ENCODE measurements around the gene AAMP.

The AAMP gene

DNA sequence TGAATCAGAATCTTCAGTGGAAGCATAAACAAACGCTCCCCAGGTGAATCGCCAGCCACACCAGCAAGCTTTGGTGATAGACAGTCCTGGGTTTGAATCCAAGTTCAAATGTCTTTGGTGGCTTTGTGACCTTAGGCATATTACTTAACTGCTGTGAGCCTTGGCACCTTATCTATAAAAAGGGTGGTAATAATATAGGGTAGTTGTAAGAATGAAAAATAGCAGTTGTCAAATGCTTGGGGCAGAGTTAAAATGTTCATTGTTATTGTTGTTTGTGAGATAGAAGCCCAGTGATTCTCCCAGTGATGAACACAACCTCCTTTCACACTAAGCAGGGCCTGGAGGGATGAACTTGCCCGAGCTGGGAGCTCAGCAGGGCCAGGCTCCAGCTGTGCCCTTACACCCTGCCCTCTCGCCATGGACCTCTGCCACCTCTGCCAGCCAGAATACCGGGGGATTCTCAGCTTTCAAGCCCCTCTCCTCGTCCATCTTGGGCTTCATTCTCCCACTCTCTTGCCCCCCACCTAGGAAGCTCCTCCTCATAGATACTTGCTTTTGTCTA is 28.5 kb upstream of the AAMP start:
- Histone ChIP-seq H3K4me1 (ENCODE audit: control insufficient read depth, insufficient read depth, low read depth, low read length) (peaks cover 4% of the 10 kb centered on the region), H3K27me3 (ENCODE audit: control insufficient read depth in 1 of 2, insufficient read depth in 1 of 2, low read length in 2 of 2) (no peaks in the 10 kb centered on the region), H3K9me3 (ENCODE audit: control insufficient read depth, low read length) (no peaks in the 10 kb centered on the region), H3K79me1 (replicated peaks; ENCODE audit: low read length, poor library complexity, severe bottlenecking) (no peaks in the 10 kb centered on the region), H3K14ac (ENCODE audit: low read length in 2 of 2) (no peak overlapping the region), H3K27ac (ENCODE audit: low read length, poor library complexity, severe bottlenecking) (no peak overlapping the region), H3K4me2 (ENCODE audit: low read length, poor library complexity, severe bottlenecking) (no peak overlapping the region), H4K8ac (ENCODE audit: low read length) (no peak overlapping the region), H3K36me3 (ENCODE audit: control insufficient read depth in 1 of 2, insufficient read depth in 2 of 2, low read depth in 1 of 2, low read length in 2 of 2) (no peaks in the 10 kb centered on the region), H2AFZ (ENCODE audit: low read depth, low read length) (no peak overlapping the region), H2BK5ac (ENCODE audit: low read depth, low read length, poor library complexity, severe bottlenecking) (no peak overlapping the region), H2BK120ac (ENCODE audit: low read depth, low read length) (peak overlapping the region; percentile 24), H3K4me3 (ENCODE audit: insufficient read depth in 1 of 2, low read depth in 1 of 2, low read length in 2 of 2) (no peak overlapping the region), H3K4ac (ENCODE audit: low read depth in 1 of 2, low read length in 2 of 2) (no peak overlapping the region), H3K18ac (ENCODE audit: low read depth in 1 of 2, low read length in 2 of 2) (peak overlapping the region; percentile 52 to 84), H3K23ac (ENCODE audit: low read length in 2 of 2) (no peak overlapping the region), H4K91ac (ENCODE audit: low read length) (no peak overlapping the region), H2BK15ac (ENCODE audit: low read depth, poor library complexity, severe bottlenecking) (no peak overlapping the region), H2AK5ac (ENCODE audit: low read length, severe bottlenecking) (no peak overlapping the region), H2BK12ac (ENCODE audit: low read length in 2 of 2) (peak overlapping the region; percentile 16 to 57), H3K9ac (ENCODE audit: low read length) (no peak overlapping the region)
- DNase-seq, result no peak
- 80% methylated on average over 6 of the region's 6 CpGs for WGBS

DNA sequence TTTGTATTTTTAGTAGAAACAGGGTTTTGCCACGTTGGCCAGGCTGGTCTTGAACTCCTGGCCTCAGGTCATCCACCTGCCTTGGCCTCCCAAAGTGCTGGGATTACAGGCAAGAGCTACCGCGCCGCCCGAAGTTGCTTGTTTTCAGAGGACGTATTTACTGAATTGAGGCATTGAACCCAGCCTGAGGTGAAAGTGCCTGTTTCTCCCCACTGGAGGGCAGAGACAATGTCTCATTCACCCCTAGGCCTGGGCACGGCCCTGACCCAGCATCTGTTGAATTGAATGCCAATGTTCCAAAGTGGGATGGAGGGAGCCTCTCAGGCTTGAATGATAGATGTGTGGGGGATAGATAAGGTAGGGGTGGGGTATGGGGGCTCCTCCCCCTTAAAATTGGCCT is 26.9 kb upstream of the AAMP start:
- Histone ChIP-seq H3K14ac (ENCODE audit: low read length in 2 of 2) (no peak overlapping the region), H3K9ac (ENCODE audit: low read length) (no peak overlapping the region), H2AFZ (ENCODE audit: low read depth, low read length) (no peak overlapping the region), H3K27me3 (ENCODE audit: control insufficient read depth in 1 of 2, insufficient read depth in 1 of 2, low read length in 2 of 2) (no peaks in the 10 kb centered on the region), H3K18ac (ENCODE audit: low read depth in 1 of 2, low read length in 2 of 2) (peak overlapping the region in 1 of 2 experiments; percentile 72), H2BK12ac (ENCODE audit: low read length in 2 of 2) (peak overlapping the region in 1 of 2 experiments; percentile 21), H3K9me3 (ENCODE audit: control insufficient read depth, low read length) (no peaks in the 10 kb centered on the region), H2BK120ac (ENCODE audit: low read depth, low read length) (no peak overlapping the region), H3K4me1 (ENCODE audit: control insufficient read depth, insufficient read depth, low read depth, low read length) (peaks cover 6% of the 10 kb centered on the region), H3K4ac (ENCODE audit: low read depth in 1 of 2, low read length in 2 of 2) (peak overlapping the region in 1 of 2 experiments; percentile 38), H3K4me2 (ENCODE audit: low read length, poor library complexity, severe bottlenecking) (no peak overlapping the region), H3K27ac (ENCODE audit: low read length, poor library complexity, severe bottlenecking) (no peak overlapping the region), H2AK5ac (ENCODE audit: low read length, severe bottlenecking) (no peak overlapping the region), H3K79me1 (replicated peaks; ENCODE audit: low read length, poor library complexity, severe bottlenecking) (no peaks in the 10 kb centered on the region), H3K4me3 (ENCODE audit: insufficient read depth in 1 of 2, low read depth in 1 of 2, low read length in 2 of 2) (no peak overlapping the region), H2BK5ac (ENCODE audit: low read depth, low read length, poor library complexity, severe bottlenecking) (no peak overlapping the region), H3K23ac (ENCODE audit: low read length in 2 of 2) (no peak overlapping the region), H2BK15ac (ENCODE audit: low read depth, poor library complexity, severe bottlenecking) (no peak overlapping the region), H4K91ac (ENCODE audit: low read length) (peak overlapping the region; percentile 8), H3K36me3 (ENCODE audit: control insufficient read depth in 1 of 2, insufficient read depth in 2 of 2, low read depth in 1 of 2, low read length in 2 of 2) (no peaks in the 10 kb centered on the region), H4K8ac (ENCODE audit: low read length) (no peak overlapping the region)
- WGBS, result 95% methylated on average over 7 of the region's 7 CpGs
- no peak for DNase-seq

DNA sequence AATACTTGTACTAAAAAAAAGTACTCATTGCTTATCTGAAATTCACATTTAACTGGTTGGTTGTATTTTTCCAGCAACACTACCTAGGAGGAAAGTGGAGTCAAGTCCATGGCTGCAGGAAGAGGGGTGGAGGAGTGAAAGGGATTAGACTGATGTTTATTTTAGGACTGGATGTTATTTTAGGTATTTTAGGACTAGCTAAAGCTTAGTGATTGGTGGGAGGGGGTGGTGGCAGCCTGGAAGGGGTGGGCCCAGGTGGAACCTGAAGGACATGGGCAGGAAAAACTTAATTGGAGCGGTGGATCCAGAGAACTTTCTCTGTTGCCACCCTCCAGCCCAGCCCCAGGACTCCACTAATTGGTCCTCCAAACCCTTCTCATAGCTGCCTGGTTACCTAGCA is 26.3 kb upstream of the AAMP start:
- Histone ChIP-seq H2AK5ac (ENCODE audit: low read length, severe bottlenecking) (no peak overlapping the region), H3K4me3 (ENCODE audit: insufficient read depth in 1 of 2, low read depth in 1 of 2, low read length in 2 of 2) (no peak overlapping the region), H3K9me3 (ENCODE audit: control insufficient read depth, low read length) (no peaks in the 10 kb centered on the region), H3K23ac (ENCODE audit: low read length in 2 of 2) (no peak overlapping the region), H3K9ac (ENCODE audit: low read length) (no peak overlapping the region), H3K79me1 (replicated peaks; ENCODE audit: low read length, poor library complexity, severe bottlenecking) (peaks cover 3% of the 10 kb centered on the region), H4K91ac (ENCODE audit: low read length) (no peak overlapping the region), H3K14ac (ENCODE audit: low read length in 2 of 2) (no peak overlapping the region), H3K27ac (ENCODE audit: low read length, poor library complexity, severe bottlenecking) (no peak overlapping the region), H3K27me3 (ENCODE audit: control insufficient read depth in 1 of 2, insufficient read depth in 1 of 2, low read length in 2 of 2) (no peaks in the 10 kb centered on the region), H2BK120ac (ENCODE audit: low read depth, low read length) (no peak overlapping the region), H2AFZ (ENCODE audit: low read depth, low read length) (no peak overlapping the region), H3K18ac (ENCODE audit: low read depth in 1 of 2, low read length in 2 of 2) (no peak overlapping the region), H3K4ac (ENCODE audit: low read depth in 1 of 2, low read length in 2 of 2) (no peak overlapping the region), H2BK12ac (ENCODE audit: low read length in 2 of 2) (no peak overlapping the region), H3K36me3 (ENCODE audit: control insufficient read depth in 1 of 2, insufficient read depth in 2 of 2, low read depth in 1 of 2, low read length in 2 of 2) (no peaks in the 10 kb centered on the region), H2BK15ac (ENCODE audit: low read depth, poor library complexity, severe bottlenecking) (no peak overlapping the region), H2BK5ac (ENCODE audit: low read depth, low read length, poor library complexity, severe bottlenecking) (no peak overlapping the region), H3K4me2 (ENCODE audit: low read length, poor library complexity, severe bottlenecking) (no peak overlapping the region), H3K4me1 (ENCODE audit: control insufficient read depth, insufficient read depth, low read depth, low read length) (peaks cover 10% of the 10 kb centered on the region), H4K8ac (ENCODE audit: low read length) (no peak overlapping the region)
- WGBS, result 100% methylated on average over 1 of the region's 1 CpG
- DNase-seq, result no peak

DNA sequence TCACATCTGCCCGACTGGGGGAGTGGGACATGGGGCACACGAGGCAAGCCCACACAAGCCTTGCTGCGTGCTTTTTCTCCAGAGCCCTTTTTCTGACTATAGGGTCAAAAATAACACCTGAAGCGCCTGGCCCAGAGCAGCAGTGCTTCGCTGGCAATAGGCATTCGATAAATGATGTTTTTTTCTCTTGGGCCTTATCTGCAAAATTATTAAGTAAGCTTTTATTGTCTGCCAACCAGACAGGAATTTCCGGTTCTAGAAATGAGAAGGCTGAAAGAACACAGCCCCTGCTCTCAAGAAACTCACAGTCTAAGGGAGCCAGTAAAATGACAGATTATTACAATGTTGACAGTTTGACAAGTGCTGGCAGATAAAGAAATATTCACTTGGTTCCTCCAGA is 25.1 kb upstream of the AAMP start:
- Histone ChIP-seq H3K14ac (ENCODE audit: low read length in 2 of 2) (no peak overlapping the region), H3K4me2 (ENCODE audit: low read length, poor library complexity, severe bottlenecking) (no peak overlapping the region), H2AK5ac (ENCODE audit: low read length, severe bottlenecking) (no peak overlapping the region), H3K18ac (ENCODE audit: low read depth in 1 of 2, low read length in 2 of 2) (peak overlapping the region in 1 of 2 experiments; percentile 4), H3K9ac (ENCODE audit: low read length) (no peak overlapping the region), H3K23ac (ENCODE audit: low read length in 2 of 2) (no peak overlapping the region), H3K27me3 (ENCODE audit: control insufficient read depth in 1 of 2, insufficient read depth in 1 of 2, low read length in 2 of 2) (no peaks in the 10 kb centered on the region), H4K8ac (ENCODE audit: low read length) (no peak overlapping the region), H3K27ac (ENCODE audit: low read length, poor library complexity, severe bottlenecking) (no peak overlapping the region), H2BK15ac (ENCODE audit: low read depth, poor library complexity, severe bottlenecking) (peak overlapping the region; percentile 60), H2AFZ (ENCODE audit: low read depth, low read length) (no peak overlapping the region), H2BK120ac (ENCODE audit: low read depth, low read length) (peak overlapping the region; percentile 11), H3K36me3 (ENCODE audit: control insufficient read depth in 1 of 2, insufficient read depth in 2 of 2, low read depth in 1 of 2, low read length in 2 of 2) (no peaks in the 10 kb centered on the region), H2BK5ac (ENCODE audit: low read depth, low read length, poor library complexity, severe bottlenecking) (no peak overlapping the region), H3K79me1 (replicated peaks; ENCODE audit: low read length, poor library complexity, severe bottlenecking) (peaks cover 6% of the 10 kb centered on the region), H3K4me3 (ENCODE audit: insufficient read depth in 1 of 2, low read depth in 1 of 2, low read length in 2 of 2) (no peak overlapping the region), H3K4ac (ENCODE audit: low read depth in 1 of 2, low read length in 2 of 2) (no peak overlapping the region), H4K91ac (ENCODE audit: low read length) (no peak overlapping the region), H2BK12ac (ENCODE audit: low read length in 2 of 2) (peak overlapping the region in 1 of 2 experiments; percentile 24), H3K4me1 (ENCODE audit: control insufficient read depth, insufficient read depth, low read depth, low read length) (peaks cover 19% of the 10 kb centered on the region), H3K9me3 (ENCODE audit: control insufficient read depth, low read length) (no peaks in the 10 kb centered on the region)
- WGBS, result 71% methylated on average over 6 of the region's 7 CpGs
- no peak for DNase-seq
